ENCODE measurements around the gene PRKCE. TPM values are rescaled to one million over a fixed set of nuclear protein-coding genes. Genes with fewer than 3 reads are reported as not detected.

PRKCE gene
- polyA plus RNA-seq, 3 donors, result 1.3 to 7.7 (median 2.3) TPM

DNA sequence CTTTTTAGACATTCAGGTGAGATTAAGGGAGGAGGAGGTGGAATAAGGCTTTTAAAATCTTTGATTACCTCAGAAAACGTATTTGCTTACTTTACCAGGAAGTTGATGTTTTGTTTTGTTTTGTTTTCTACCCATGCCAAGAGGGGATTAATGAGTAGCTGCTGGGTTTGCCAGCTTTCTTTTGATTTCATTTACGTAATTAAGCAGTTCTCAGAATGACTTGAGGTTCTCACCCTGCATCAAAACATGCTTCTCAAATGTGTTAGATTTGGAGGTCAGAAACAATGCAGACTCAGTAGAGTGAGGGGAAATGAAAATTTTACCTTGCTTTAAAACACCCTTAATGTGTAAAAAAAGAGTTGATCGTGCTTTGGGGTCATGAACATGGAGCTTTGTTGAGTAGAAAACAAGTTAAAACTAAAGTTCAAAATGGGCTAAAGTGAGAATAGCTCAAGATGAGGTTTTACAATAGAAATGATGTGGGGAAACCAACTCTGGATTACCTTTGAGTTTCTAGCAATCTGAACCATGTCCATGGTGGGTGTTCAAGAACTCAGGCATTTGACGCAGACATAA is 428.6 kb downstream of the PRKCE start:
- H3K9me3 Mint-ChIP-seq, result peaks cover 0 to 4% (median 0%) of the 10 kb centered on the region in 7 donors
- Histone ChIP-seq H2AFZ (ENCODE audit: insufficient read depth, low read depth, low read length, poor library complexity, severe bottlenecking) (no peak overlapping the region), H3K4me3 (replicated peaks in 1 of 3; ENCODE audit: low read depth in 2 of 3, low read length in 3 of 3) (no peak overlapping the region), H3K27me3 (ENCODE audit: control insufficient read depth in 2 of 2, insufficient read depth in 2 of 2, low read length in 2 of 2) (no peaks in the 10 kb centered on the region), H3K9me3 (replicated peaks in 1 of 2; ENCODE audit: control insufficient read depth in 1 of 2, insufficient read depth in 1 of 2, low read length in 2 of 2) (no peaks in the 10 kb centered on the region), H3K36me3 (replicated peaks in 1 of 2; ENCODE audit: control insufficient read depth in 1 of 2, insufficient read depth in 2 of 2, low read length in 2 of 2) (no peaks in the 10 kb centered on the region), H3K9ac (ENCODE audit: insufficient read depth, low read length, poor library complexity, severe bottlenecking) (no peak overlapping the region), H3K79me2 (ENCODE audit: insufficient read depth, low read length) (no peaks in the 10 kb centered on the region), H3K4me2 (replicated peaks; ENCODE audit: extremely low read depth, low read length, poor library complexity, severe bottlenecking) (no peak overlapping the region), H3K4me1 (ENCODE audit: control insufficient read depth in 1 of 2, insufficient read depth in 2 of 2, low read length in 2 of 2) (peaks cover 24 to 27% of the 10 kb centered on the region in 2 donors), H3K27ac (ENCODE audit: low read depth in 1 of 2, low read length in 2 of 2) (no peak overlapping the region), H4K20me1 (ENCODE audit: insufficient read depth, low read length) (no peaks in the 10 kb centered on the region)
- no CpG with 5 or more reads among the region's 4 CpGs for WGBS (ENCODE audit: insufficient coverage)
- H3K27me3 Mint-ChIP-seq (ENCODE audit: low read depth in 3 of 3), result peaks cover 0 to 4% (median 0%) of the 10 kb centered on the region in 3 donors
- H3K36me3 Mint-ChIP-seq, result peaks cover 3 to 6% of the 10 kb centered on the region in 2 donors
- DNase-seq, result no peak
- intact Hi-C loops (cut with micrococcal nuclease), result loop anchor here in 1 of 2 donors (10.0 kb wide), 1 partner anchor 215 kb away; the partner anchor contains the start of gene EPAS1
- no peak for TF ChIP-seq CTCF (IDR thresholded peaks at IDR 0.05)
- no peak overlapping the region for H3K4me3 Mint-ChIP-seq
- H3K27ac Mint-ChIP-seq, result no peak overlapping the region
- H3K4me1 Mint-ChIP-seq, result peaks cover 35% of the 10 kb centered on the region

- Mint-ChIP-seq H3K27me3 (ENCODE audit: low read depth in 3 of 3) (peaks cover 0 to 5% (median 2%) of the 10 kb centered on the region in 3 donors), H3K4me1 (peaks cover 43% of the 10 kb centered on the region), H3K36me3 (peaks cover 20 to 22% of the 10 kb centered on the region in 2 donors), H3K4me3 (peak overlapping the region; percentile 52 to 77), H3K27ac (peak overlapping the region; percentile 10 to 87 (median 75)), H3K9me3 (peaks cover 0 to 4% (median 0%) of the 10 kb centered on the region in 7 donors)
- Histone ChIP-seq H2AFZ (ENCODE audit: insufficient read depth, low read depth, low read length, poor library complexity, severe bottlenecking) (no peak overlapping the region), H3K4me1 (ENCODE audit: control insufficient read depth in 1 of 2, insufficient read depth in 2 of 2, low read length in 2 of 2) (peaks cover 28 to 34% of the 10 kb centered on the region in 2 donors), H3K9ac (ENCODE audit: insufficient read depth, low read length, poor library complexity, severe bottlenecking) (no peak overlapping the region), H3K4me2 (replicated peaks; ENCODE audit: extremely low read depth, low read length, poor library complexity, severe bottlenecking) (peak overlapping the region; percentile 38), H3K27ac (ENCODE audit: low read depth in 1 of 2, low read length in 2 of 2) (peak overlapping the region; percentile 38 to 79), H3K4me3 (replicated peaks in 1 of 3; ENCODE audit: low read depth in 2 of 3, low read length in 3 of 3) (peak overlapping the region in 2 of 3 experiments; percentile 12 to 31), H4K20me1 (ENCODE audit: insufficient read depth, low read length) (no peaks in the 10 kb centered on the region), H3K27me3 (ENCODE audit: control insufficient read depth in 2 of 2, insufficient read depth in 2 of 2, low read length in 2 of 2) (no peaks in the 10 kb centered on the region), H3K9me3 (replicated peaks in 1 of 2; ENCODE audit: control insufficient read depth in 1 of 2, insufficient read depth in 1 of 2, low read length in 2 of 2) (no peaks in the 10 kb centered on the region), H3K79me2 (ENCODE audit: insufficient read depth, low read length) (no peaks in the 10 kb centered on the region), H3K36me3 (replicated peaks in 1 of 2; ENCODE audit: control insufficient read depth in 1 of 2, insufficient read depth in 2 of 2, low read length in 2 of 2) (no peaks in the 10 kb centered on the region)
- no peak for TF ChIP-seq CTCF (IDR thresholded peaks at IDR 0.05)
- peak; percentile 39 to 51 (median 45) for DNase-seq
- intact Hi-C loops (cut with micrococcal nuclease), result loop anchor here in 1 of 2 donors (10.0 kb wide), 1 partner anchor 212 kb away; the partner anchor contains the start of gene EPAS1
- WGBS (ENCODE audit: insufficient coverage), result 35% methylated on average over 6 of the region's 14 CpGs
These were observed 431.3 kb downstream of the PRKCE start for GRCh38 chr2:46082531-46083485.
